ENCODE data around the gene PDIA6.

PDIA6 gene

GRCh38 chr2:10733566-10733925, 79.0 kb downstream of the PDIA6 start:
- no peak for TF ChIP-seq CTCF (IDR thresholded peaks at IDR 0.05; ENCODE audit: insufficient read depth, low read depth, low read length, missing control alignments)
- H3K4me3 ChIP-seq (ENCODE audit: low read depth, low read length): no peak overlapping the region
- DNase-seq (ENCODE audit: low read depth): no peak

All from GM12865 (cell line).